Colonic mucosa (tissue), 4 donors: Measurements from ENCODE around the gene DNTTIP2. TPM values are rescaled to one million over a fixed set of nuclear protein-coding genes. Genes with fewer than 3 reads are reported as not detected.

Source experiments
- DNase-seq: peaks from one replicate; pipeline ENCODE4 v3.0.0-alpha.2; 2020
- H3K27ac ChIP-seq: fragments of 200-600 bp; one replicate; pipeline ENCODE4 v1.8.0; 2021
- H3K27me3 ChIP-seq: fragments of 200-600 bp; one replicate; pipeline ENCODE4 v1.8.0; 2021
- H3K36me3 ChIP-seq: fragments of 200-600 bp; one replicate; pipeline ENCODE4 v1.8.0; 2021
- H3K4me1 ChIP-seq: fragments of 200-600 bp; one replicate; pipeline ENCODE4 v1.8.0; 2021; ENCODE audit warnings: mild to moderate bottlenecking
- H3K4me3 ChIP-seq: fragments of 200-600 bp; one replicate; pipeline ENCODE4 v1.8.0; 2021
- H3K9ac ChIP-seq, 2 donors: one replicate each; pipeline ENCODE4 v1.7.0; 2013; ENCODE audit warnings: control low read depth in 2 of 2, low read depth in 2 of 2, low read length in 2 of 2
- H3K9me3 ChIP-seq: fragments of 200-600 bp; one replicate; pipeline ENCODE4 v1.8.0; 2021
- intact Hi-C: fragments of 100-400 bp; cut with DNase I; formaldehyde crosslinking; loops from one replicate; pipeline ENCODE4 v1.14.1; 2022
- total RNA-seq, 2 donors: library from RNA; stranded (reverse); fragmentation: NEBNext Ultra II Directional in 1 of 2; extraction: Animal tissue kit (Norgen Biotek cat#: 25700) in 1 of 2; gene quantifications; one replicate each; pipeline ENCODE4 v1.2.1, GENCODE V29; 2021
- TF ChIP-seq, protein P1 (sequence below): fragments of 200-600 bp; IDR thresholded peaks from one replicate; pipeline ENCODE4 v1.8.0; 2022; ENCODE audit warnings: antibody characterized with exemption, mild to moderate bottlenecking
- donor health status: healthy.
- donor health status: DM: no; HTN: no; CAD: no.
- donor health status: DM: no; HTN: no; CAD: no.

Gene DNTTIP2
- total RNA-seq, 2 donors from 2014 or later: 36.1 to 36.4 TPM

DNA sequence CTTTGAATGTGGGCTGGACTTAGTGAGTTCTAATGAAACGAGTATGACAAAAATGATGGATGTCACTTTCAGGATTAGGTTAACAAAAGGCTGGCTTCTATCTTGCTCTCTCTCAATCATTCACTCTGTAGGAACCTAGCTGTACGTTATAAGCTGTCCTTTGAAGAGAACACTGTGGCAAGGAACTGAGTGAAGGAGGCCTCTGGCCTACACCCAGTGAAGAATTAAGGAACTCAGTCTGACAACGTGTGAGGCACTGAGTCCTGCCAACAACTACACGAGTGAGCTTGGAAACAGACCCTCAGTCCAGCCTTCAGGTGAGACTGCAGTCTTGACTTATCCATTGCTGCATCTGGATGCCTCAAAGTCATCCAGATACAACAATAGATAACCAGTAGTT lies 3.3 kb upstream of the DNTTIP2 start:
- no peak overlapping the region for H3K27ac ChIP-seq
- no peaks in the 10 kb centered on the region for H3K36me3 ChIP-seq
- no peak for DNase-seq
- TF ChIP-seq, protein P1, sequence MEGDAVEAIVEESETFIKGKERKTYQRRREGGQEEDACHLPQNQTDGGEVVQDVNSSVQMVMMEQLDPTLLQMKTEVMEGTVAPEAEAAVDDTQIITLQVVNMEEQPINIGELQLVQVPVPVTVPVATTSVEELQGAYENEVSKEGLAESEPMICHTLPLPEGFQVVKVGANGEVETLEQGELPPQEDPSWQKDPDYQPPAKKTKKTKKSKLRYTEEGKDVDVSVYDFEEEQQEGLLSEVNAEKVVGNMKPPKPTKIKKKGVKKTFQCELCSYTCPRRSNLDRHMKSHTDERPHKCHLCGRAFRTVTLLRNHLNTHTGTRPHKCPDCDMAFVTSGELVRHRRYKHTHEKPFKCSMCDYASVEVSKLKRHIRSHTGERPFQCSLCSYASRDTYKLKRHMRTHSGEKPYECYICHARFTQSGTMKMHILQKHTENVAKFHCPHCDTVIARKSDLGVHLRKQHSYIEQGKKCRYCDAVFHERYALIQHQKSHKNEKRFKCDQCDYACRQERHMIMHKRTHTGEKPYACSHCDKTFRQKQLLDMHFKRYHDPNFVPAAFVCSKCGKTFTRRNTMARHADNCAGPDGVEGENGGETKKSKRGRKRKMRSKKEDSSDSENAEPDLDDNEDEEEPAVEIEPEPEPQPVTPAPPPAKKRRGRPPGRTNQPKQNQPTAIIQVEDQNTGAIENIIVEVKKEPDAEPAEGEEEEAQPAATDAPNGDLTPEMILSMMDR: no peak
- no peak overlapping the region for H3K4me3 ChIP-seq
- intact Hi-C loops: no loop called here
- no peak overlapping the region for H3K9ac ChIP-seq
- H3K4me1 ChIP-seq: peaks cover 7% of the 10 kb centered on the region
- no peaks in the 10 kb centered on the region for H3K27me3 ChIP-seq
- no peaks in the 10 kb centered on the region for H3K9me3 ChIP-seq

DNA sequence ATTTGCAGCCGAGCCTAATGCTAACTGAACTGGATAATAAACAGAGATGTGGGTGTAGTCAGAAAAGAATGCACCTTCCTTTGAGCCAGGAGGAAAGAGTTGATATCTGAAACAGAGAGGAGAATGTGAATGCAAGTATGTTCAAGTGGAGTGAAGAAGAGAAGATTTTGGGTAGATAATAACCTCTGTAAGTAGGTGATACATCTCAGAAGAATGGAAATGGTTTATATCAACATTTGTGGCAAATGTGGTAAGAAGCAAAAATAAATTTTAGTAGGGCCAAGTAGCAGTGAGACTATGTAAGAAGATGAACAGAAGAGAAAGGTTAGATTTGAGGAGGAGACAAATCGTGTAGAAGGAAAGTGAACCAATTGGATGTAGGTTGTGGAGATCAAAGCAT lies 1.7 kb upstream of the DNTTIP2 start:
- TF ChIP-seq, protein P1: no peak
- H3K27ac ChIP-seq: no peak overlapping the region

GRCh38 chr1:93878501-93878888 lies 511 bp downstream of the DNTTIP2 start:
- intact Hi-C loops: no loop called here
- no peaks in the 10 kb centered on the region for H3K27me3 ChIP-seq
- TF ChIP-seq, protein P1: no peak

More for the DNA sequence above, 1.7 kb upstream of the DNTTIP2 start:
- H3K4me1 ChIP-seq: peaks cover 11% of the 10 kb centered on the region
- H3K36me3 ChIP-seq: no peaks in the 10 kb centered on the region
- intact Hi-C loops: no loop called here
- H3K9ac ChIP-seq: no peak overlapping the region
- H3K9me3 ChIP-seq: no peaks in the 10 kb centered on the region
- no peak overlapping the region for H3K4me3 ChIP-seq
- no peaks in the 10 kb centered on the region for H3K27me3 ChIP-seq
- DNase-seq: no peak

GRCh38 chr1:93877529-93877928 lies 1.5 kb downstream of the DNTTIP2 start:
- Histone ChIP-seq H3K4me1 (peaks cover 11% of the 10 kb centered on the region), H3K27me3 (no peaks in the 10 kb centered on the region), H3K9ac (no peak overlapping the region), H3K4me3 (no peak overlapping the region), H3K36me3 (peaks cover 12% of the 10 kb centered on the region), H3K9me3 (no peaks in the 10 kb centered on the region), H3K27ac (no peak overlapping the region)
- no peak for DNase-seq
- TF ChIP-seq, protein P1: no peak
- intact Hi-C loops: no loop called here

More at GRCh38 chr1:93878501-93878888, 511 bp downstream of the DNTTIP2 start:
- Histone ChIP-seq H3K9me3 (no peaks in the 10 kb centered on the region), H3K36me3 (peaks cover 7% of the 10 kb centered on the region), H3K4me3 (peak overlapping the region; percentile 92), H3K9ac (peak overlapping the region; percentile 88 to 98), H3K27ac (peak overlapping the region; percentile 90), H3K4me1 (peaks cover 11% of the 10 kb centered on the region)
- DNase-seq: peak; percentile 66

DNA sequence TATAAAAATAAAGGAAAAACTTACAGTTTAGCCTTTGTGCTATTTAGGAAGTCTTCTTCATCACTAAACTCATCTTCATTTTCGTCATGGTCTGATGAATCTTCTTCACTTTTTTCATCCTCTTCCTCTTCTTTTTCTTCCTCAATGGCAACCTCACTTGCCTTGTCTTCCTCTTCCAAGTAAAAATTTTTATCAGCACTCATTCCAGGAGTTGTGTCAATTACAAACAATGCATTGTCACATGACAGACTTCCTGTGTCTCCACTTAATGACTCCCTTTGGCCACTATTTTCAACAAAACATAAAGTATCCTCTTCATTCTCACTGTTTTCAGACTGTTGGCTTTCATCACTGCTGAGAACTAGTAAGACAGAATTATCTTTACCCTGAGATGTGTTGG lies 2.8 kb downstream of the DNTTIP2 start:
- intact Hi-C loops: no loop called here
- DNase-seq: no peak
- H3K27me3 ChIP-seq: no peaks in the 10 kb centered on the region
- H3K4me1 ChIP-seq: peaks cover 11% of the 10 kb centered on the region
- peaks cover 21% of the 10 kb centered on the region for H3K36me3 ChIP-seq
- no peaks in the 10 kb centered on the region for H3K9me3 ChIP-seq
- TF ChIP-seq, protein P1: no peak
- no peak overlapping the region for H3K4me3 ChIP-seq
- no peak overlapping the region for H3K27ac ChIP-seq
- no peak overlapping the region for H3K9ac ChIP-seq
